Muscle of leg (tissue), 11 donors: ENCODE data around the gene SPATA31D1. TPM values are rescaled to one million over a fixed set of nuclear protein-coding genes. Genes with fewer than 3 reads are reported as not detected.

Experiments used
- DNase-seq: peaks from one replicate; pipeline ENCODE4 v3.0.0; 2013
- H3K27ac ChIP-seq: one replicate; pipeline ENCODE4 v1.5.1; 2013; ENCODE audit warnings: mild to moderate bottlenecking, low read length, control low read depth
- H3K27me3 ChIP-seq: one replicate; pipeline ENCODE4 v1.6.1; 2013; ENCODE audit warnings: low read length; ENCODE audit not compliant: control insufficient read depth, insufficient read depth
- H3K36me3 ChIP-seq: one replicate; pipeline ENCODE4 v1.6.1; 2013; ENCODE audit warnings: low read length; ENCODE audit not compliant: control insufficient read depth, insufficient read depth
- H3K4me1 ChIP-seq: one replicate; pipeline ENCODE4 v1.6.1; 2013; ENCODE audit warnings: low read length; ENCODE audit not compliant: control insufficient read depth, insufficient read depth
- H3K4me3 ChIP-seq: one replicate; pipeline ENCODE4 v1.5.1; 2013; ENCODE audit warnings: low read length, control low read depth
- H3K9me3 ChIP-seq: replicated peaks from 2 replicates; pipeline ENCODE4 v1.6.1; 2013; ENCODE audit warnings: low read depth, low read length; ENCODE audit not compliant: control insufficient read depth
- WGBS: methylation state at CpG from one replicate; pipeline ENCODE4 v1.1.5; 2013; ENCODE audit warnings: missing lambda C conversion rate; ENCODE audit not compliant: insufficient coverage; 5-methylcytosine and 5-hydroxymethylcytosine counted together
- polyA plus RNA-seq, 8 donors: library from polyadenylated mRNA; unstranded; fragments of 120-200 nt; gene quantifications; one replicate each; pipeline versions ENCODE4 v1.2.1 to v1.2.3, GENCODE V29; 2013; ENCODE audit warnings: inconsistent platforms in 1 of 8, low replicate concordance in 1 of 8; ENCODE audit not compliant: insufficient read length in 8 of 8, insufficient read depth in 1 of 8
- total RNA-seq: library from RNA; stranded (reverse); fragments of 120-200 nt; gene quantifications from one replicate; pipeline ENCODE4 v1.2.4, GENCODE V29; 2013

SPATA31D1 gene
- total and polyA plus RNA-seq, 9 donors, result not detected

DNA sequence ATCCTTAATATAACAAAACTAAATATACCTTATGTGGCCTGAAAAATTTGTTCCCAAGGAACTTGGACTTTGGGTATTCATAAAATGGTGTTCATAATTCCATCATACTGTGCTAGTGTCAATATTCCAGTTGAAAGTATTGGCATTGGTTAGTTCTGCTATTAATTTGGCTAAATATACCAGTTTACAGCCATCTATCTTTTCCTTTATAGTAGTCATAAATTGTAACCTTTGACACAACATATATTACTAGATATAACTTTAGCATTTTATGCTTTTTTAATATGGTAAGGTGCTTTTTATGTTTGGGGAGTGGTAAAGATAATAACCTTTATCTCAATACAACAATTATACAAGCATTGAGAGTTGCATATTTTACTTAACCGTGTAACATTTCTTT lies 23.7 kb downstream of the SPATA31D1 start:
- H3K9me3 ChIP-seq, result peaks cover 4% of the 10 kb centered on the region
- H3K4me3 ChIP-seq, result no peak overlapping the region
- no CpG with 5 or more reads among the region's 1 CpG for WGBS
- H3K36me3 ChIP-seq, result no peaks in the 10 kb centered on the region
- H3K27ac ChIP-seq, result no peak overlapping the region
- no peaks in the 10 kb centered on the region for H3K27me3 ChIP-seq
- DNase-seq, result no peak
- H3K4me1 ChIP-seq, result no peaks in the 10 kb centered on the region

DNA sequence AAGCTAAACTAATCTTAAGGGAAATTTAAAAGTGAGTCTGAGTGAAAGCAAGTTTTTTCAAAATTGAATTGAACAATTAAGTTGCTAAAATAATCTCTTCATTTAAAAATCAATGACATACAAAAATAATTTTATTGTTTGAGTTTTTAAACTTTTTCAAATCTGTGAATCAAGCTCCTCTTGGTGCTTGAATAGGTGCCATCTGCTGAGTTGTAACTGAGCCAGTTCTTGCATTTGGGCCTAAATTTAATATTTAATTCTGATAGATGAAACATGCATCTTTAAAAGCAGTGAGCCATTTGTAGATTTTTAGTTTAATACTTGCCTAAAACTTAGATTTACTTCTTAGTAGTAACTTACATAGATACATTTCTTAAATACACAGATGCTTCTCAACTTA lies 31.8 kb downstream of the SPATA31D1 start:
- no peaks in the 10 kb centered on the region for H3K36me3 ChIP-seq
- peaks cover 2% of the 10 kb centered on the region for H3K4me1 ChIP-seq
- no peaks in the 10 kb centered on the region for H3K27me3 ChIP-seq
- DNase-seq, result no peak
- H3K27ac ChIP-seq, result no peak overlapping the region
- H3K9me3 ChIP-seq, result peaks cover 9% of the 10 kb centered on the region
- no peak overlapping the region for H3K4me3 ChIP-seq

- no peak overlapping the region for H3K27ac ChIP-seq
- DNase-seq, result peak; percentile 62
- H3K4me1 ChIP-seq, result peaks cover 2% of the 10 kb centered on the region
Observed at GRCh38 chr9:82021198-82021597, 32.6 kb downstream of the SPATA31D1 start.

DNA sequence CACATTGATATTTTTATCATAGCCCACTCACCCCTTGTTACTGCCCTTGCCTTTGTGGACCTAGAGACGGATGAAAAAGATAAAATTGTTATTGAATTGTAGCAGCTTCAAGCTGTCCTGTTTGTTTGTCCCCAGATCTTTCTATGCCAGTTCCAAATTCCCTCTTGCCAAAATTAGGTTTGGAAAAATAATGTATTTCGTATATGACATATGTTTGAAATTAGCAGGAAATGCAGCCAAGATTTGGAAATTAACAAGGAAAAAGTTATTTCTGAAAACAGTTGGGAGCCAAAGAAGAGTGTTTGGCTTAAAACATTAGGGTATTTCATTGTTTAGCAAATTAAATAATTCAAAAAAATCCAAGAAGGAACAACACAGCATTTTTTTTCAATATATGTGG lies 33.5 kb downstream of the SPATA31D1 start:
- Histone ChIP-seq H3K36me3 (no peaks in the 10 kb centered on the region), H3K27me3 (no peaks in the 10 kb centered on the region), H3K4me3 (no peak overlapping the region), H3K9me3 (peaks cover 9% of the 10 kb centered on the region), H3K27ac (no peak overlapping the region), H3K4me1 (peaks cover 2% of the 10 kb centered on the region)
- peak; percentile 64 for DNase-seq
- no CpG with 5 or more reads among the region's 2 CpGs for WGBS

More at GRCh38 chr9:82021198-82021597, 32.6 kb downstream of the SPATA31D1 start:
- Histone ChIP-seq H3K9me3 (peaks cover 9% of the 10 kb centered on the region), H3K36me3 (no peaks in the 10 kb centered on the region), H3K4me3 (no peak overlapping the region), H3K27me3 (no peaks in the 10 kb centered on the region)

DNA sequence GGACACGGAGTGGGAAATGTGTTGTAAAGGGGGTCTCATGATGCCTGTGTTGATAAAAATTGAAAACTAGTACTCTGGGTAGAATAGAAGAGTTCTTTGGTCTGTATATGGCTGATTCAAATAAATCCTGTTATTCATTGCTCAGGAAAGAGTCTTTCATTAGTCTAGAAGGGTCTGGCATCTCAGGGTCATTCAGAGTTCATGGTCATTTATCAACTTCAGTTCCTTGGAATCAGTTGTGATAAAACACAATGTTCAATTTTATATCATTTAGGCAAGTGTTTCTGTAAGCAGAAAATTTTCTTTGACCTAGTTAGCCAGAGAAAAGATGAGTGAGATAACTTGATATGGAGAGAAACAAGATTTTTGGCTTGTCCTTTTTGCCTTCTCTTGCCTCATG lies 36.3 kb downstream of the SPATA31D1 start:
- Histone ChIP-seq H3K9me3 (no peaks in the 10 kb centered on the region), H3K27ac (no peak overlapping the region), H3K4me3 (no peak overlapping the region), H3K4me1 (peaks cover 2% of the 10 kb centered on the region), H3K27me3 (no peaks in the 10 kb centered on the region), H3K36me3 (no peaks in the 10 kb centered on the region)
- no peak for DNase-seq
- WGBS, result 71% methylated on average over 1 of the region's 1 CpG

- H3K9me3 ChIP-seq, result no peaks in the 10 kb centered on the region
- H3K27ac ChIP-seq, result no peak overlapping the region
- no peaks in the 10 kb centered on the region for H3K27me3 ChIP-seq
- peaks cover 7% of the 10 kb centered on the region for H3K4me1 ChIP-seq
- H3K36me3 ChIP-seq, result no peaks in the 10 kb centered on the region
- H3K4me3 ChIP-seq, result no peak overlapping the region
- peak; percentile 75 for DNase-seq
- WGBS, result 85% methylated on average over 3 of the region's 5 CpGs
Observed at GRCh38 chr9:82031538-82032280, 43.1 kb downstream of the SPATA31D1 start.

- H3K27me3 ChIP-seq, result no peaks in the 10 kb centered on the region
- H3K27ac ChIP-seq, result no peak overlapping the region
- DNase-seq, result no peak
- no peaks in the 10 kb centered on the region for H3K36me3 ChIP-seq
- no peaks in the 10 kb centered on the region for H3K9me3 ChIP-seq
- 38% methylated on average over 1 of the region's 5 CpGs for WGBS
- peaks cover 7% of the 10 kb centered on the region for H3K4me1 ChIP-seq
- H3K4me3 ChIP-seq, result no peak overlapping the region
Observed at GRCh38 chr9:82034956-82035731, 46.6 kb downstream of the SPATA31D1 start.

- H3K9me3 ChIP-seq, result no peaks in the 10 kb centered on the region
- no peaks in the 10 kb centered on the region for H3K27me3 ChIP-seq
- WGBS, result no CpG with 5 or more reads among the region's 4 CpGs
- H3K4me3 ChIP-seq, result no peak overlapping the region
- DNase-seq, result peak; percentile 58
- H3K36me3 ChIP-seq, result no peaks in the 10 kb centered on the region
- H3K4me1 ChIP-seq, result peaks cover 7% of the 10 kb centered on the region
- no peak overlapping the region for H3K27ac ChIP-seq
Observed at GRCh38 chr9:82036086-82036485, 47.5 kb downstream of the SPATA31D1 start.

DNA sequence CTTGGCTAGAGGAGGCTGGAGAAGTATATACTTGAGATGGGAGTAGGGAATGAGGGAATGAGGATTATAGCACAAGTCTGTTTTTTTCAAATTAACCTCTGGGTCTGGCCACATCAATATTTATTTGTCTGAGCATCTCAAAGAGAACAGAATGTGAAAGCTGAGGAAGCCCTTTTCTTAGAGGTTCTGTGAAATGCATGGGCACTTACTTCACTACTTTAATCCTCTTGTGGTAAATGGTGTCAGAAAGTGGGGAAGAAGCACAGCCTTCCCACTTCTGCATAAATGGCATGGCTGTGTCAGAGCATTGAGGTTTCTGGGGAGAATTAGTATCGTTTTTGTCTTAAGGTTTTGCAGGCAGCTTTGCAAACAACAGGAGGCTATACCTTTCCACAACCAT lies 48.6 kb downstream of the SPATA31D1 start:
- no peak overlapping the region for H3K4me3 ChIP-seq
- H3K36me3 ChIP-seq, result no peaks in the 10 kb centered on the region
- H3K4me1 ChIP-seq, result peaks cover under 1% of the 10 kb centered on the region
- H3K27ac ChIP-seq, result no peak overlapping the region
- no CpG with 5 or more reads among the region's 1 CpG for whole genome bisulfite sequencing
- H3K27me3 ChIP-seq, result no peaks in the 10 kb centered on the region
- DNase-seq, result no peak
- no peaks in the 10 kb centered on the region for H3K9me3 ChIP-seq

DNA sequence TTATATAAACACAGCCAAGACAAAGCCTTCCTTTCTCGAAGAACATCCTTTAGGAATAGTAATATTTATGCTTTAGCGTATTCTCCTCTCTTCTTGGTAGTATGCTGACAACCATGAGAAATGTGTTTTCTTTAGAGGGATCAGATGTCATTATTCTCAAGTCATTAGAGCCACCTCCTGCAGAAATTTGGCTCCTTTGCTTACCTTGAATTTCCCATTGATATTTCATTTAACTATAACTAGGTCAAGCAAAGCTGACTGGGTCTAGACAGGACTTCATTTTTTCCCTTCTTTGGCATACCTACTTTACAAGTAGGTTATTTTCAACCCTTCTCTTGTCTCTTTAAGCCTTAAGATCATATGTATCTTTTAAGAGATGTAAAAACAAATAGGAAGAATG lies 50.3 kb downstream of the SPATA31D1 start:
- Histone ChIP-seq H3K4me1 (no peaks in the 10 kb centered on the region), H3K27me3 (no peaks in the 10 kb centered on the region), H3K4me3 (no peak overlapping the region), H3K36me3 (no peaks in the 10 kb centered on the region), H3K27ac (no peak overlapping the region), H3K9me3 (no peaks in the 10 kb centered on the region)
- no peak for DNase-seq
- WGBS, result no CpG with 5 or more reads among the region's 2 CpGs
